Upper lobe of left lung (tissue), 4 donors: ENCODE data around the gene B3GLCT.

Source experiments
- POLR2A ChIP-seq, 4 donors: fragments of 450-650 bp; IDR thresholded peaks; one replicate each; pipeline ENCODE4 v1.5.1; 2016 to 2017; ENCODE audit warnings: antibody characterized with exemption in 4 of 4, mild to moderate bottlenecking in 2 of 4
- POLR2AphosphoS5 ChIP-seq, 2 donors: sonication (generic); formaldehyde crosslinking; IDR thresholded peaks; one replicate each; pipeline ENCODE4 v1.5.1; 2017; ENCODE audit warnings: antibody characterized with exemption in 2 of 2
- TF ChIP-seq, protein P1 (sequence below), 6 experiments: fragments of 450-650 bp in 4 of 6; fragments of 200-600 bp in 2 of 6; sonication (generic) in 2 of 6; IDR thresholded peaks; one replicate each; pipeline ENCODE4 v1.5.1; 2016 to 2019; ENCODE audit warnings: antibody characterized with exemption in 6 of 6

DNA sequence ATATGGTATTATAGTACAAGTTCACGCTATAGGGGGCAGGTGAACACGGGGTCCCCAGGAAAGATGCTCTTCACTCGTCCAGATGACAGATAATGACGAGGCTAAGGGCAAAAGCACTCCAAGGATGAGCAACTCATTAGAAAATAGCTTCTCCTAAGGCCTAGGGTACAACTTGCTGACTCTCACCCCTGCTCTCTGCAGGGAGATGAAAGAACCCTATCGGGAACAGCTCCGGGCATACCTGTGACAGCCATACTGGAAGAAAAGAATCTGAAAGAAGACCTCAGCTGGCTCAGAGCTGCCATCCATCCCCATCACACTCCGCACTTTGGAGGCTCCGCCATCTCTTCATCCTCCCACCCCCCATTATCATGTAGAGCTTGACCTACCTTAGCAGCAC lies 20.5 kb upstream of the B3GLCT start:
- TF ChIP-seq, protein P1, sequence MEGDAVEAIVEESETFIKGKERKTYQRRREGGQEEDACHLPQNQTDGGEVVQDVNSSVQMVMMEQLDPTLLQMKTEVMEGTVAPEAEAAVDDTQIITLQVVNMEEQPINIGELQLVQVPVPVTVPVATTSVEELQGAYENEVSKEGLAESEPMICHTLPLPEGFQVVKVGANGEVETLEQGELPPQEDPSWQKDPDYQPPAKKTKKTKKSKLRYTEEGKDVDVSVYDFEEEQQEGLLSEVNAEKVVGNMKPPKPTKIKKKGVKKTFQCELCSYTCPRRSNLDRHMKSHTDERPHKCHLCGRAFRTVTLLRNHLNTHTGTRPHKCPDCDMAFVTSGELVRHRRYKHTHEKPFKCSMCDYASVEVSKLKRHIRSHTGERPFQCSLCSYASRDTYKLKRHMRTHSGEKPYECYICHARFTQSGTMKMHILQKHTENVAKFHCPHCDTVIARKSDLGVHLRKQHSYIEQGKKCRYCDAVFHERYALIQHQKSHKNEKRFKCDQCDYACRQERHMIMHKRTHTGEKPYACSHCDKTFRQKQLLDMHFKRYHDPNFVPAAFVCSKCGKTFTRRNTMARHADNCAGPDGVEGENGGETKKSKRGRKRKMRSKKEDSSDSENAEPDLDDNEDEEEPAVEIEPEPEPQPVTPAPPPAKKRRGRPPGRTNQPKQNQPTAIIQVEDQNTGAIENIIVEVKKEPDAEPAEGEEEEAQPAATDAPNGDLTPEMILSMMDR (IDR thresholded peaks at IDR 0.05), result no peak
- TF ChIP-seq POLR2A (IDR thresholded peaks at IDR 0.05) (no peak), POLR2AphosphoS5 (IDR thresholded peaks at IDR 0.05) (no peak)
